Dedifferentiated amniotic fluid mesenchymal stem cell (primary cell): ENCODE data around the gene FLYWCH1.

Experiments
- DNase-seq: peaks from one replicate; pipeline ENCODE4 v3.0.0-alpha.2; 2016; ENCODE audit errors: extremely low spot score

The FLYWCH1 gene

DNA sequence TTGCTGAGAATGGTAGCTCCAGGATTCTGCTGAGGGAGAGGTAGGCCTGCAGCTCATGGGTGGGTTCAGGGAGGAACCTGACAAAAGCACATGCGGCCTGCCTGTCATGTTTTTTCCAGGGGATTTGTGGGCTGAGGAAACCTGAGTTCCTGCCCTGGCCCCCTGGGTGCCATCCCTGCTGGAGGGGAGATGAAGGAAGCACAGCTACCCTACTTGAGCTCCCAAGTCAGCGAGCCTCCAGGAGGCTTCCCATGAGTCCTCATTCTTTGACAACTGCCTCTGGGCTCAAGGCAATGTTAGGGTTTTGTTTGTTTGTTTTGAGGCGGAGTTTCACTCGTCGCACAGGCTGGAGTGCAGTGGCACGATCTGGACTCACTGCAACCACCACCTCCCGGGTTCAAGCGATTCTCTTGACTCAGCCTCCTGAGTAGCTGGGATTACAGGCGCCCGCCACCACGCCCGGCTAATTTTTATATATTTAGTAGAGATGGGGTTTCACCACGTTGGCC is 12.1 kb upstream of the FLYWCH1 start:
- DNase-seq, result no peak

DNA sequence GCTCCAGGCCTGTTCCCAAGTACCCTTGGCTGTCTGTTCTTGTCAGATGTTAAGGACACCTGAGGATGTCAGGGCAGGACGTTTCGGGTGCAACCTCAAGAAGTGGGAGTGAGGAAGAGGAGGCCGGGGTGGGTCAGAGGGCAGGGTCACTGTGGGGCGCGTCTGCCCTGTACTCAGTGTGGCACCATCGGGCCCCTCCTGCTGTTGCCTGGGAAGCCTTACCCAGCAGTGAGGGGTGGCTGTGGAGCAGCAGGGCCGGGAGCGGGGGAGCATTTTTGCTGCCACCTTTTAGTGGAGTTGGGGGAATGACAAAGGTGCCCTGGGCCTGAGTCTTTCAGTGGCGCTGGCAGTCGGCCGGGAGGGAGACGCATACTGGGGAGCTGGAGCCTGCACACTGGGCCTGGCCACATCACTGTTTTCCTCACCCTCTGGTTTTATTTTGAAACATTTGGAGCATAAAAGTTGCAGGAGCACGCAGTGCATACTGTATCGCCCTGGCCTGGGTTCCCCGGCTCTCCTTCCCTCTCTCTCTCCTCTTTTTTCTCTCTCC is 11.1 kb upstream of the FLYWCH1 start:
- no peak for DNase-seq

DNA sequence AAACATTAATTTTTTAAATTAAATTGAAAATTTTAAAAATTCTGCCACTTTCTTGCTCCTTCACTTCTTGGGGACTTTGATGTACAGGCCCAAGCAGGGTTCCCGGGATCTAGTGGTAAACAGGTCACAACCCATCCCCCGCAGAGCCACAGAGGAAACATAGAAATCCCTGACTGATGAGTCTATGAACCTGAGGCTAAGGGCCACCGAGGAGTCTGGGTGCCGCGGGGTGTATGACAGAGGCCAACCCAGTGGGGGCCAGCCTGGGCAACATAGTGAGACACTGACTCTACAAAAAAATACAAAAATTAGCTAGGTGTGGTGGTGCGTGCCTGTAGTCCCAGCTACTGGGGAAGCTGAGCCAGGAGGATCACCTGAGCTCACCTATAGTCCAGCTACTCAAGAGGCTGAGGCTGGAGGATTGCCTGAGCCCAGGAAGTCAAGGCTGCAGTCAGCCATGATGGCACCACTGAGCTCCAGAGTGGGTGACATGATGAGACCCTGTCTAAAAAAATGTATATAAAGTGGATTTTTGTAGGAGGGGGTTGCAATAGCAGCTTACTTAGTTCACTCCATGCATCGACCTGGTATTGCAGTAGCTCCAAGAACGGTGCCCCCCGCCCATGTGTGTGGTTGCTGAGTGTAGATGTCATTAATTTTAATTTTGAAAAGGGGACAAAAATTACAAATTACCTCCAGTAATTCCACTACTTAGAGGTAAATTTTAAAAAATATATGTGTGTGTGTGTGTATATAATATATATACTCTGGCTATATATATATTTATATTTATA is 9.2 kb upstream of the FLYWCH1 start:
- no peak for DNase-seq

DNA sequence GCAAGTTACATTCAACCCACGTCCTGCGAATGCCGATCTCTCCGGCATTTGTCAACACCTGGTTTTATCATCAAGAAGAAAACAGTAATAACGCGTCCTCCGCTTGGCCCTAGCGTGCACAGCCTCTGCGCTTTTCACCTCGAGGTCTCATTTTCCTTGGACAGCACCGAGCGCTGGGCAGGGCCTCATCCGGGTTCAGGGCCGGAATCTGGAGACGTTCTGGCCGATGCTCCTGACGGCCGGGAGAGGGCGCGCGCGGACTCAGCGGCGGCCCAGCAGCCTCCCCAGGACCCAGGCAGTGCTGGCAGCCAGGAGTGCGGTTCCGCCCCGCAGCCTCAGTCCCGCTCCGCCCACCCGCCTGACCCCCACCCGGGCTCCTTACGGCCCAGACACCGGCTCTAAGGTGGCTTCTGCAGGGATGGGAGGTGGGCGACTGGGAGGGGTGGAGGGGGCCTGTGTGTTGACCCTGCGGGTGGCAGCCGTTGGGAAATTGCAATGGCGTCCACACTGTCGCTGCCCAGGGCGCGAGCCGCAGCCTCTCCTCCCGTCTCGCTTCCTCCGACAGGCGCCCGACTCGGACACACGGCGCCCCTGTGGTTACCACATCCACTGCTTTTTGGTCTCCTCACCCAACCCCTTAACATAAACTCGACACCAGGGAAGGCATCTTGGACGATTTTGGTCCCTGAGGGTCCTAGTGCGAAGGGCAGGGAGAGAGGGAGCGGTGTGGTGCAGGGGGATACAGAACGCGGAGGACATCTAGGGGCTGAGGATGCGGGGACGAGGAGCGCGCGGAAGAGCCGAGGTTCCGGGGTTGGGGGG is 7.4 kb upstream of the FLYWCH1 start:
- DNase-seq, result peak; percentile 80

DNA sequence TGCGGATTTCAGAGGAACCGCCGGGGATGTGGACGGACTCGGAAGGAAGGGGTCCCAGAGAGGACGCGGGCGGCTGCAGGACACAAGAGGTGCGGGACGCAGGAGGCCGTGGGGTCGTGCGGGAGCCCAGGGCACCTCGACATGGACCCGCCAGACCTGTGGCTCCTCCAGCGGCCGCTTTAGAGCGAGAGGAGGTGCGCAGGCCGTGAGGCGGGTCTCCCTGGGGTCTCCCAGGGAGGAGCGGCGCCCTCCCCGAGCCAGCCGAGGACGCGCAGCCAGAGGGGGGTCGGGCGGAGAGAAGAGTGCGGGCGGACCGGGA is 6.8 kb upstream of the FLYWCH1 start:
- no peak for DNase-seq

DNA sequence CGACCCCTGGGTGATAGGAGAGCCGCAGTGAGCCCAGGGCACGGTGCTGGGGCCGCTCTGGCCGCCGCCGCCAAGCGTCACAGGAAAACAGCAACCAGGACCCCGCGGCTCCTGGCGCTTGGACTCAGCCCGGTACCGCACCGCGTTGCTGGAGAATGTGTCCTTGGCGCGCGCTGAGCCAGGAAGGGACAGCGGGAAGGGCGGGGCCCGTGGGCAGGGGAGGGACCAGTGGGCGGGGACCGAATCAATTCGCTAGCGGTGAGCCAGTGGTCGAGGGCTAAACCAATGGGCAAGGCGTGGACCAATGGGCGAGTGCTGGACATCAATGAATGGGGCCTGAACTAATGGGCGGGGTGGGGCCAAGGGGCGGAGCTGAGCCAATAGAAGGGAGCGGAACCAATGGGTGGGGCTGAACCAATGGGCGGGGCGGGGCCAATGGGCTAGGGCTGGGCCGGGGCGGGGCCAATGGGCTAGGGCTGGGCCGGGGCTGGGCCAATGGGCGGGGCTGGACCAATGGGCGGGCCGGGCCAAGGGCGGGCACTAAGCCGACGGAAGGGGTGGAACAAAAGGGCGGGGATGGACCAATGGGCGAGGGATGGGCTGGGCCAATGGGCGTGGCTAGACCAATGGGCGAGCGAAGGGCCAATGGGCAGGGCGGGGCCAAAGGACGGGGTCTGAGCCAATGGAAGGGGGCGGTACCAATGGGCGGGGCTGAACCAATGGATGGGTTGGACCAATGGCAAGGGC is 6.3 kb upstream of the FLYWCH1 start:
- DNase-seq, result peak; percentile 99

DNA sequence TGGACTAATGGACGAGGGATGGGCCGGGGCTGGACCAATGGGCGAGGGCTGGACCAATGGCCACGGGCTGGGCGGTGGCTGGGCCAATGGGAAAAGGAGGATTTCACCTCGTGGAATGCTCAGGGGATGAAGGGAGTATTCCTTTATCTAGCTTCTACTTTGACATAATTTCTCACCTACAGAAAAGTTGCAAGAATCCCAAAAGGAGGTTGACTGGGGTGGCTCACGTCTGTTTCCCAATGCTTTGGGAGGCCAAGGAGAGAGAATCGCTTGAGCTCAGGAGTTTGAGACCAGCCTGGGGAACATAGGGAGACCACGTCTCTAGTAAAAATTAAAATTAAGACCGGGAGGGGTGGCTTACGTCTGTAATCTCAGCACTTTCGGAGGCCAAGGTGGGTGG is 5.7 kb upstream of the FLYWCH1 start:
- no peak for DNase-seq

DNA sequence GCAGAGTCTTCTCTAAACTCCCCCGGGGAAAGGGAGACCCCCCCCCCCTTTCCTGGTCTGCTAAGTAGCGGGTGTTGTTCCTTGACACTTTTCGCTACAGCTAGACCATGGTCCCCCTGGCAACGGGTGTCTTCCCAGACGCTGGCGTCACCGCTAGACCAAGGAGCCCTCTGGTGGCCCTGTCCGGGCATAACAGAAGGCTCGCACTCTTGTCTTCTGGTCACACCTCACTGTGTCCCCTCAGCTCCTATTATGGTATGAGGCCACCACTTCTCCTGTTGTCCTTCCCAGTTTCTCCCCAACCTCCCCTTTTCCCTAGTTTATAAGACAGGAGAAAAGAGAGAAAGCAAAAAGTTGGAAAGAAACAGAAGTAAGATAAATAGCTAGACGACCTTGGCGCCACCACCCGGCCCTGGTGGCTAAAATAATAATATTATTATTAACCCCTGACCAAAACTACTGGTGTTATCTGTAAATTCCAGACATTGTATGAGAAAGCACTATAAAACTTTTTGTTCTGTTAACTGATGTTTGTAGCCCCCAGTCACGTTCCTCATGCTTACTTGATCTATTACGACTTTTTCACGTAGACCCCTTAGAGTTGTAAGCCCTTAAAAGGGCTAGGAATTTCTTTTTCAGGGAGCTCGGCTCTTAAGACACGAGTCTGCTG is 4.5 kb upstream of the FLYWCH1 start:
- peak; percentile 31 for DNase-seq

DNA sequence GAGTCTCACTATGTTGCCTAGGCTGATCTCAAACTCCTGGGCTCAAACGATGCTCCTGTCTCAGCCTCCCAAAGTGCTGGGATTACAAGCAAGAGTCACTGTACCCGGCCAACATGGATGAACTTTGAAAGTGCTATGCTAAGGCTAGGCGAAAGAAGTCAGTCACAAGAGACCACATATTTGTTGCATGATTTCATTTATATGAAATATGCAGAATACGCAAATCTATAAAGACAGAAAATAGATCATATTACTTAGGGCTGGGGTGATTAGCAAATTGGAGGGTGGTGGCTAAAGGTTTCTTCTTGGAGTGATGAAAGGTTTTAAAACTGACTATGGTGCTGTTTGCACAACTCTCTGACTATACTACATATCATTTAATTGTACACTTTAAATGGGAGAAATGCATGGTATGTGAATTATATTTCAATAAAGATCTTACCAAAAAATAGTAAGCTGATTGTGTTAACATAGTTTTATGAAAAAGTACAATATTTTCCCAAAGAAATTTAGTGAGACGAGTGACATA is 1.2 kb upstream of the FLYWCH1 start:
- peak; percentile 30 for DNase-seq

DNA sequence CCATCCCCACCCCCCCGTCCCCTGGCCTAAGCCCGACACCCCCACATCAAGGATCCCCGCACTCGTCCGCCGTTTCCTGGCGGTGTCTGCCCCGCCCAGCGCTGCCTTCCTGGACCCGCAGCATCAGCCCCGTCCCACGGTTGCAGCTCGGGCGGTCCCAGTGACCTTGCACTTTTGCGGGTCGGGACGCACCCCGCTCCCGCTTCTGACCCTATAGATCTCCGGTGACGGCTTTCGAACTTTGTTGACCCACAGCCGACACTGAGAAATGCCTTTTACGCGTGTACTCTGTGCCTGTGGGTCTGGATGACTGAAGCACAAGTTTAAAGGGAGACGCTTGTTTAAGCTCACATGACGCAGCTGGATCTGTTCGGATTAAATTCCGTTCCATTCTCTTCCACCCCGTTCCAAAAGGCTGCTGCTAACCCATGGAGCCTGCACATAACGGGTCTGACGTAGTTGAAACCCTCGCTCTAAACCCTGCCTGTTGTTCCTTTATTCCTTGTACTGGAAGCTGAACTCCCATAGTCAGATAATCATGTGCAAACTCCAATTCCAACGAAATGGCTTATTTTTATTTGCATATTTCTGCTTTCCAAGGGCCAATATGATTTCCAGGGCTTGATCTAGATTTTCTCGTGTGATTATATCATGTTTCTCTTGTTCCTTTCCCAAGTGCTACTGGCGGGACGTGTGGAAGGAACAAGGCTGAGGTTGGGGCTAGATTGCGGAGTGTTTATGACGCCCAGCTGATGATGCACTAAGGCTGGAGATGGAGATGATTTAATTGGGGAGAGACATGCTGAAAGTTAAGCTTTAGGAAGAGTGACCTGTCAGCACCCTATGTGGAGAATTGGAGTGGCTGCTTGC is 834 bp downstream of the FLYWCH1 start:
- DNase-seq, result peak; percentile 74

DNA sequence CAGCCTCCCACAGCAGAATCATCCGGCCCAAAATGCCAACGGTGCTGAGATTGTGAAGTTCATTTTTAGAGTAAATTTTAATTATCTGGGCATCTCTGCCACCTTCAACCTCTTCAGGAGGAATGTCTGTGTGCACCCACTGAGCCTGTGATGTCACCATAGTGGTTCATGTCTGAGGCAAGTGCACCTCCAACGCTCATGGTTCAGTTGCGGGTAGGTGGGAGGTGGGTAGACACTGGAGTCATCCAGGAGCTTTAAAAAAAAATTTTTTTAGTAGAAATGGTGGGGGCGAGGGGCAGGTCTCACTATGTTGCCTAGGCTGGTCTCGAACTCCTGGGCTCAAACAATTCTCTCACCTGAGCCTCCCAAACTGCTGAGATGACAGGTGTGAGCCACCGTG is 1.9 kb downstream of the FLYWCH1 start:
- no peak for DNase-seq

DNA sequence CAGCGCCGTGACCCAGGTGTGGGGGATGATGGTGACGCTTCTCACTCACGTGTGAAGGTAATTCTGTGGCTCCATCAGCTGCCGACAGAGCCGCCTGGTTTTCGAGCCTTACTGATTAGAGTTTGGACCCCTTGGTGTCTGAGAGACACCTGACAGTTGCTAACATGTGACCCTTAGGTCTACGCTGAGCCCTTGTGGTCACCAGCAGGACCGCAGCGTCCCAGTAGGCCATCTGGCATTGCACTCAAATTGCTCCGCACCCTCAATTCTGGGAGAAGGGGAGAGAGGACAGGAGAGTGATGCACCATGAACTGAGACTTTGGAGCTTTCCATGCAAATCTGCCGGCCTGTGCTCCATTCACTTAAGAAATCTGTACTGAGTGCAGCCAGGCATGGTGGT is 2.5 kb downstream of the FLYWCH1 start:
- DNase-seq, result no peak

DNA sequence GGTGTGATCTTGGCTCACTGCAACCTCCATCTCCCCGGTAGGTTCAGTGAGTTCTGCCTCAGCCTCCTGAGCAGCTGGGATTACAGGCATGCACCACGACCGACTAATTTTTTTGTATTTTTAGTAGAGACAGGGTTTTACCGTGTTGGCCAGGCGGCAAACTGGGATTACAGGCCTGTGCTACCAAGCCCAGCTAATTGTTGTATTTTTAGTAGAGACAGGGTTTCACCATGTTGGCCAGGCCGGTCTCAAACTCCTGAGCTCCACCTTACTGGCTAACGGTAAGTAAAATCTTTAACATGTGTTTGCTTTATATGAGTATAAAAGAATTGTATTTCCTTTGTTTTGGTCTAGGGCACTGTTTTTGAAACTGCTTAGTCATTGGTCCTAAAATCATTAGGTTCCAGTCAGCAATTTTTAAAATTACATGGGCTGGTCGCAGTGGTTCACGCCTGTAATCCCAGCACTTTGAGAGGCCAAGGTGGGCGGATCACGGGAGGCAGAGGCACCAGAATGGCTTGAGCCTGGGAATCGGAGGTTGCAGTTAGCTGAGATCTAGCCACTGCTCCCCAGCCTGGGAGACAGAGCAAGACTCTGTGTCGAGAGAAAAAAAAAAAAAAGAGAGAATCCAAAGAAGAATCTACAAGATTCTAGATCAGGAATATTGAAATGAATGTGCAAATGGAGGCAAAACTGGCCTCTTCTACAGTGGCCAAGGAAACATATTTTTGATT is 3.6 kb downstream of the FLYWCH1 start:
- DNase-seq, result no peak

DNA sequence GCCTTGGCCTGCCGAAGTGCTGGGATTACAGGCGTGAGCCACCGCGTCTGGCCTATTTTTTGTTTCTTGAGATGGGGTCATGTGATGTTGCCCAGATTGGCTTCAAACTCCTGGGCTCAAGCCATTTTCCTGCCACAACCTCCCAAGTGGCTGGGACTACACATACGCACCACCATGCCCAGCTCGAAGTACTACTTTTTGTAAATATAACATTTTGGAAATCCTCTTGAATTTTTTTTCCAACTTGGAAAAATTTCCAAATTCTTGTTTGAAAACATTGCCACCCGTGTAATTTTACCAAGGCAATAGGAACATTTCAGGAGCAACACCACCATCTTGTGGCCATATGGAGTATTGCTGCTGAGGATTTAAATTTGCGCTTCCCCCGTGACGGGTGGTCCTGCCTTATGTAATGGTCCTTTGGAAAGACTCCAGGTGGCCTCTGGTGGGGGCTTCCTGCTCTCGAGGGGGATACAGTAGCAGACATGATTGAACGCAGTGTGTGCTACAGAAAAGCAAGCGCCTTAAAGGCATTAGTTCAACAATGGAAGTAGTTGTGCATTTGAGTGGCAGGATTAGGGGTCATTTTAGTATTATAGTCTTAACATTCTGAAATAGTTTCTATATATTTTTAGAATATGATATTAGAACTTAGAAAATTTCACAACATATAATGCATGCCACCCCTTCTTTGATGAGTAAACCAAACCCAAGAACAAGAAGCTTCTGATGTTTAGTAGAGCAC is 8.0 kb downstream of the FLYWCH1 start:
- peak; percentile 73 for DNase-seq

DNA sequence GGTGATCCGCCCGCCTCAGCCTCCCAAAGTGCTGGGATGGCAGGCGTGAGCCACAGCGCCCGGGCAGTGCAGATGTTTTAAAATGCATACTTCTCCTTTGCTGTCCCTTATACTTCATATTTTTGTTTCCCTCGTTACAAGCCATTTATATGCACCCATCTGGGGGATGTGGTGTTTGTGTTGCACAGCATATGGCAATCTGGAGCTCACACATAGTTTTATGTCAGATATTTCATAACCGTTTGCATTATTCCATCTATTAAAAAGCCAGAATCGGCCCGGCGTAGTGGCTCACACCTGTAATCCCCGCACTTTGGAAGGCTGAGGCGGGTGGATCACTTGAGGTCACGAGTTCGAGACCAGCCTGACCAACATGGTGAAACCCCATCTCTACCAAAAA is 11.8 kb downstream of the FLYWCH1 start:
- no peak for DNase-seq

DNA sequence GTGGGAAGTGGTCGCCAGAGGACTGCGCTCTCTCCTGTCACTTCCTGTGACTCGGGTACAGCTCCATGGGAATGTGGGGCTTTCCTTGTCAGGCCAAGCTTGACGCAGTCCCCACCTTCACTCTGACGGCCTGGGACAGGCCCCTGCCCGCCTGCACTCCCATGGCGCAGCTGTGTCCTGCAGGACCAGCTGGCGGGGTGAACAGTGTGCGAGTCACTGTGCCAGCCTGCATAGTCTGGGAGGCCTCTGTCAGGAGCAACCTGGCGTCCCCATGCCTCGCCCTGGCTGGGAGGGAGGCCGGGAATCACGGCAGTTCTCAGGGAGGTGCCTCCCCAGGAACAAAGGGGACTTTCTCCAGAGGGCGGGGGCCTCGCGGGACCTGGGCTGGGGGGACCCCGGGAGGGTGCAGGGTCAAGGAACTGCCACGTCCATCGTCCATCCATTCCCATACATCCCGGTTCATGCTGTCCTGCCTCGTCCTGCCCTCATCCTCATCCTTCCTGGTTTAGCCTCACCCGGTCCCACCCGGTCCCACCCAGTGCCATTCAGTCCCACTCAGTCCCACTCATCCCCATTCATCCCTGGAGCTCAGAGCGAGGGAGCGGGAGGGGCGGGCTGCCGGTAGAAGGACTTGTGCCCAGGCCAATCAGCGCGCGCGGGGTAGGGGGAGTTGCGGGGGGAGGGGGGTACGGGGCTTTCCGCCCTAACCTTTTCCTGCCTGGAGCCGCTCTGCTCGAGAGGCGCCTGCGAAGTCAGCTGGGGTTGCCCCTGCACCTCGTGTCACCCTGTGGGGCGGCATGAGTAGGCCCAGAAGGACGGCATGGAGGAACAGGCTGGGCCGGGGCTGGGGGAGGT is 13.4 kb downstream of the FLYWCH1 start:
- no peak for DNase-seq

DNA sequence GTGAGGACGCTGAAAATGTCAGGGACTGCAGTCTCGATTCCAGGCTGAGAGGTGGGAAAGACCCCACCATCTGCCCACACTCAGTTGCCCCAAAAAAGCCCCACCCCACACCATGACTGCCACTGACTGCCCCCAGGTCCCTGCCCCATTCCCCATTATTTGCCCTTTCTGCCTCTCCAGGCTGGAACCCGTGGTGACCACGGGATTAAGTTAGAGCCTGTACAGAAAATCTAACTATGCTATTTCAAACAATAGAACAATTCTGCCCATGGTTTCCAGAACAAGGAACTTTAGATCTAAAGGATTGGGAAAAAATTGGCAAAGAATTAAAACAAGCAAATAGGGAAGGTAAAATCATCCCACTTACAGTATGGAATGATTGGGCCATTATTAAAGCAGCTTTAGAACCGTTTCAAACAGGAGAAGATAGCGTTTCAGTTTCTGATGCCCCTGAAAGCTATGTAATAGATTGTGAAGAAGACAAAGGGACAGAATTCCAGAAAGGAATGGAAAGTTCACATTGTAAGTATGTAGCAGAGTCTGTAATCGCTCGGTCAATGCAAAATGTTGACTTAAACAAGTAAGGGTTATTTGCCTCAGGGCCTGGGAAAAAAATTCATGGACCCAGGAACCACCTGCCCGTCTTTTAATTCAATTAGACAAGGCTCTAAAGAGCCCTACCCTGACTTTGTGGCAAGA is 14.4 kb downstream of the FLYWCH1 start:
- no peak for DNase-seq
